Ammon's horn (tissue), 1 donor: Measurements from ENCODE around the gene DEPDC5.

Experiments
- DNase-seq: peaks from one replicate; pipeline ENCODE4 v3.0.0-alpha.2; 2016; ENCODE audit warnings: low spot score

The DEPDC5 gene

DNA sequence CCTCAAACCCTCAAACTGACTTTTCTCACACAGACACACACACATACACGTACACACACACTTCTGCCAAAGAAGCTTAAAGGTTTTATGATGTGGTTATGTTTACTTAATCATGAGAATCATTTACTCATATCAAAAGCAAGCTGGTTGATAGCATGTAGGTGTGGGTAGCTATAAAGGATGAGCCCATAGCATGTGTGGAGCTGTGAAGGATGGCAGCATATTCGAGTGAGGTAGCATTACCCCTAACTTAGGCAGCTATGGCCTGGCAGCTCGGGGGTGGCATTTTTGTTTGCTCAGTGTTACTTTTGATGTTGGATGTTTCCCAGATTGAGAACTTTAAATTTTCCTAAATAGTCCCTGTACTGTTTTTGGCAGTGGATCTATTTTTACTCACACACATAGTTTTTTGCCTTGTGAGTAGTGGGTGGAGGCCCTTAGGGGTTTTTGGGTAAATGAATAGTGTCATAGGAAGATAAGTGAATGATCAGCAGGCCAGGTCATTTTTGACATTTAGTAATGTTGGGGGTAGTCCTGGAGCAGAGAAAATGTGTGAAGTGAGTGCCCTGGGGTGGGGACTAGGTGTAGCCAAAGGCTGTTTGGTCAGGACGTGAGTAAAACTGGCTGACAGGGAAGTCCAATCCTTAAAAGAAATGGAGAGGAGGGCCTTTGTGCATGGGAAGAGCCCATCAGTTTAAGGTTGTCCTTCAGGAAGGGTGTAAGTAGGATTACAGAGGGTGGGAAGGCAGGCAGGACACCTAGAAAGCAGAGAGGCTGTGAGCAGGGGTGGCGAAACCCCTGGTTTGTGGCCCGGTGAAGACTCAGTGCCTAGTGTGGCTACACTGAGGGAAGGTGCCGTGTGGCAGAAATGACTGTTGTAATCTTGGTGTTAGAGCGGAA lies 197.6 kb downstream of the DEPDC5 start:
- DNase-seq = no peak

DNA sequence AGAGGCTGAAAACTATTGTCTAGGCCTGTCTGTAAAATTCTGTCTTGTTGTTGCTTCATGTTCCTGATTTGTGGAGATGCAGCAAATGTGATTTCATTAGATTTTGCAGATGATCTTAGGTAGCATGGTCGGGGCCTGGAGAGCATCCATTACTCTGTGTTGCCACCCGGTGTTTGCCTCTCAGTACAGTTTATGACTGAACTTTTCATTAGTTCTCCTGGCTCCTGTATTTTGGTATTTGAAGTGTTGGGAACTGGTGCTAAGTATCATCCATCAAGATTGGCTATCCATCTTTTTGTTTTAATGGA lies 198.2 kb downstream of the DEPDC5 start:
- no peak for DNase-seq

DNA sequence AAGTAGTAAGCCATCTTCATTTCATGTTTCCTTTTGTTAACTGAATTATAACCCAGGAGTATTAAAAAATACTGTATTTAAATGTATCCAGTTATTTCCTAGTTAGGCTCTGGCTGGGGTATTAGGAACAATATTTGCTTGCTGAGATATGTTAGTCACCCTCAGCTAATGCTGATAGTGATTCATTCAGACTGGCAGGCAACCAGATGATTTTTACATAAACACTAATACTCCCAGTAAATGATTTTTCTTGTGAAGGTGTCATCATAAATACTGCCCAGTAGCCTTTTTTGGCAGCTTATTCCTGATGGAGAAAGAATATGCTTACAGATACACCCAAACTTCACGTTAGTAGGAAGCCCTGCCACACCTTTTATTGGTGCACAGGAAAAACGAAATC lies 198.7 kb downstream of the DEPDC5 start:
- DNase-seq = no peak

DNA sequence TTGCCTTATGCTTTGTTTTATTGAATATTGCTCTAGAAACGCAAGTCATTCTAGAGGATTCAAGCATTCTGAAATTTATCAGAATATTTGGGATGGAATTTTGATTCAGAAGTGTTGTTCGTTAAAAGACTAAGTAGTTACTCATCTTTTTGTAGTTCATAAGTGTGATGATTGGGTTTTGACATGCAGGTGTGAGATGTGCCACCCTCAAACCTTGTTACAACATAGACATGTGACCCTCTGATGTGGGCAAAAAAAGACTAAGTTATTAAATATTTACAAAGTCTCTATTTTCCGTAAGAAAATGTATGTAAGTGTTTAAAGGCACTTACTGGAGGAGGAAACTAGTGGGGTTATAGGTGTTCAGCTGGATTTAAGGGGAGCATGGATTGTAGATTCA lies 199.4 kb downstream of the DEPDC5 start:
- no peak for DNase-seq

GRCh38 chr22:31954535-31955523 lies 201.0 kb downstream of the DEPDC5 start:
- DNase-seq = no peak

GRCh38 chr22:31956360-31956759 lies 202.5 kb downstream of the DEPDC5 start:
- no peak for DNase-seq
